ENCODE data around the gene MEI1.

Gene MEI1

GRCh38 chr22:41841085-41841712, 141.9 kb downstream of the MEI1 start:
- POLR2A ChIA-PET, result interaction anchor here (0.5 to 2.2 kb wide), 3 partner anchors 21 to 415 kb away, joined by 3 to 6 read pairs (median 4); partner anchors contain the start of gene WBP2NL
- no peak for DNase-seq (ENCODE audit: extremely low spot score)
- TF ChIP-seq CTCF (IDR thresholded peaks at IDR 0.05; ENCODE audit: control extremely low read depth, extremely low read depth, low read depth, missing control alignments), result no peak
- CTCF ChIA-PET, result interaction anchor here (1.0 to 5.6 kb wide), 4 partner anchors 8 to 19 kb away, joined by 3 to 53 read pairs (median 10); partner anchors contain the start of gene SREBF2

GRCh38 chr22:41842996-41843970, 144.0 kb downstream of the MEI1 start:
- ChIA-PET POLR2A (interaction anchor here (0.6 to 0.7 kb wide), 2 partner anchors 16 to 95 kb away, joined by 3 to 7 read pairs; no protein-coding TSS in a partner anchor), CTCF (interaction anchor here (0.9 to 5.6 kb wide), 7 partner anchors 8 to 176 kb away, joined by 3 to 53 read pairs (median 3); partner anchors contain the start of gene CENPM)
- TF ChIP-seq CTCF (IDR thresholded peaks at IDR 0.05; ENCODE audit: control extremely low read depth, extremely low read depth, low read depth, missing control alignments), result no peak
- DNase-seq (ENCODE audit: extremely low spot score), result no peak

- TF ChIP-seq CTCF (IDR thresholded peaks at IDR 0.05; ENCODE audit: control extremely low read depth, extremely low read depth, low read depth, missing control alignments), result no peak
- CTCF ChIA-PET, result interaction anchor here (1.5 to 5.6 kb wide), 4 partner anchors 13 to 177 kb away, joined by 3 to 53 read pairs (median 3); partner anchors contain the start of gene CENPM
- no peak for DNase-seq (ENCODE audit: extremely low spot score)
- POLR2A ChIA-PET, result interaction anchor here (0.6 kb wide), 1 partner anchor 94 kb away, joined by 3 read pairs; no protein-coding TSS in a partner anchor
Measured at GRCh38 chr22:41844036-41844435, 144.7 kb downstream of the MEI1 start.

- CTCF ChIA-PET, result interaction anchor here (1.5 to 5.6 kb wide), 3 partner anchors 13 to 102 kb away, joined by 3 to 53 read pairs (median 3); partner anchors contain the start of gene CENPM
- no peak for TF ChIP-seq CTCF (IDR thresholded peaks at IDR 0.05; ENCODE audit: control extremely low read depth, extremely low read depth, low read depth, missing control alignments)
- POLR2A ChIA-PET, result no interaction called here
- DNase-seq (ENCODE audit: extremely low spot score), result no peak
Measured at GRCh38 chr22:41844513-41844912, 145.2 kb downstream of the MEI1 start.

GRCh38 chr22:41845380-41846267, 146.3 kb downstream of the MEI1 start:
- ChIA-PET POLR2A (interaction anchor here (1.0 kb wide), 1 partner anchor 17 kb away, joined by 8 read pairs; no protein-coding TSS in a partner anchor), CTCF (interaction anchor here (1.0 to 2.6 kb wide), 4 partner anchors 9 to 24 kb away, joined by 3 to 25 read pairs (median 4); no protein-coding TSS in a partner anchor)
- DNase-seq (ENCODE audit: extremely low spot score), result no peak
- TF ChIP-seq CTCF (IDR thresholded peaks at IDR 0.05; ENCODE audit: control extremely low read depth, extremely low read depth, low read depth, missing control alignments), result no peak

All from GM10248 (cell line).